HUES64 (cell line): Measurements from ENCODE around the gene MLX.

Experiments used
- H3K27ac ChIP-seq: 2 replicates; pipeline ENCODE4 v1.7.0; 2013; ENCODE audit warnings: low read depth, low read length, inconsistent platforms
- H3K27me3 ChIP-seq: 2 replicates; pipeline ENCODE4 v1.6.1; 2013; ENCODE audit warnings: mild to moderate bottlenecking, low read length; ENCODE audit not compliant: insufficient read depth
- H3K36me3 ChIP-seq: 2 replicates; pipeline ENCODE4 v1.6.1; 2013; ENCODE audit warnings: mild to moderate bottlenecking, low read length; ENCODE audit not compliant: insufficient read depth
- H3K4me1 ChIP-seq: 2 replicates; pipeline ENCODE4 v1.6.1; 2013; ENCODE audit warnings: mild to moderate bottlenecking, low read length, moderate library complexity; ENCODE audit not compliant: insufficient read depth
- H3K4me3 ChIP-seq: 2 replicates; pipeline ENCODE4 v1.5.1; 2013; ENCODE audit warnings: mild to moderate bottlenecking, low read length, moderate library complexity
- H3K9ac ChIP-seq: 2 replicates; pipeline ENCODE4 v1.6.1; 2013; ENCODE audit warnings: mild to moderate bottlenecking, low read depth, low read length
- H3K9me3 ChIP-seq: 2 replicates; pipeline ENCODE4 v1.6.1; 2013; ENCODE audit warnings: low read depth, low read length; ENCODE audit not compliant: insufficient read depth
- WGBS: fragments of 150-250, 120-280 bp; methylation state at CpG from one replicate; pipeline ENCODE4 v1.1.7; 2013; ENCODE audit warnings: missing lambda C conversion rate; 5-methylcytosine and 5-hydroxymethylcytosine counted together

Gene MLX

DNA sequence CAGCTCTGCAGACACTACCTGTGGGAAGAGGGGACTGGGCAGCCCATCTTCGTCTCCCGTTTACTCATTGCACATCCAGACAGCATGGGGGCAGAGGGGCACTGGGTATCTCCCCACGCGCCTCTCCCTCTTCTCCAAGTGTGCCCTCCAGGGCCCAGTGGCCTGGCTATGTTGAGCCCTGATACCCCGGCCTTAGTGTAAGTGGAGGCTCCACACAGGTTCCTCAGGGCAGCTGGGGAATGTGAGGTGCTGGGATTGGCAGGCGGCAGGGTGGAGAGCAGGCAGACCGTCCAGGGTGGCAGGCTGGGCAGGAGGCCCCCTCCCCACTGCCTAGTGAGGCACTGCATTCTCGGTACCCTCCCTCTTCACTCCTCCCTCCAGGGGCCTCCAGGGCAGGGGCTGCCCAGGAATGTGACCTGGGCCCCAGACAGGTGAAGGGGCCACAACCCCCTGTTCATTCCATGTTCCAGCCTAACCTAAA is 44.1 kb upstream of the MLX start:
- H3K27ac ChIP-seq, result no peak overlapping the region
- H3K9ac ChIP-seq, result no peak overlapping the region
- peaks cover 11% of the 10 kb centered on the region for H3K36me3 ChIP-seq
- H3K27me3 ChIP-seq, result no peaks in the 10 kb centered on the region
- H3K4me1 ChIP-seq, result peaks cover 23% of the 10 kb centered on the region
- H3K9me3 ChIP-seq, result no peaks in the 10 kb centered on the region
- 90% methylated on average over 8 of the region's 8 CpGs for WGBS
- no peak overlapping the region for H3K4me3 ChIP-seq

DNA sequence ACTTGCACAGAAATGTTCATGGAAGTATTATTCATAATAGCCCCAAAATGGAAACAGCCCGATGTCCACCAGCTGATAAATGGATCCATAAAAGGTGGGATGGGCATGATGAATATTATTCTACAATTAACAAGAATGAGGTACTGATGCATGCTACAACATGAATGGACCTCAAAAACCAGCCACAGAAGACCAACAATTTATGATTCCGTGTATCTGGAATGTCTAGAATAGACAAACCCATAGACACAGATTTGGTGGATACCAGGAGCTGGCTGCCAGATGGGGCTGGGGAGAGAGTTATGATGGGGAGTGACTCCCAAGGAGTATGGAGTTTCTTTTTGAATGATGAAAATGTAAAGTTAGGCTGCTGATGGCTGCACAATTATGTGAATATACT is 41.7 kb upstream of the MLX start:
- Histone ChIP-seq H3K4me3 (no peak overlapping the region), H3K36me3 (peaks cover 7% of the 10 kb centered on the region), H3K27ac (no peak overlapping the region), H3K9me3 (no peaks in the 10 kb centered on the region), H3K27me3 (peaks cover under 1% of the 10 kb centered on the region; the same call in 1 of the 2 replicates), H3K4me1 (peaks cover 6% of the 10 kb centered on the region), H3K9ac (no peak overlapping the region)
- WGBS, result 93% methylated on average over 2 of the region's 2 CpGs

DNA sequence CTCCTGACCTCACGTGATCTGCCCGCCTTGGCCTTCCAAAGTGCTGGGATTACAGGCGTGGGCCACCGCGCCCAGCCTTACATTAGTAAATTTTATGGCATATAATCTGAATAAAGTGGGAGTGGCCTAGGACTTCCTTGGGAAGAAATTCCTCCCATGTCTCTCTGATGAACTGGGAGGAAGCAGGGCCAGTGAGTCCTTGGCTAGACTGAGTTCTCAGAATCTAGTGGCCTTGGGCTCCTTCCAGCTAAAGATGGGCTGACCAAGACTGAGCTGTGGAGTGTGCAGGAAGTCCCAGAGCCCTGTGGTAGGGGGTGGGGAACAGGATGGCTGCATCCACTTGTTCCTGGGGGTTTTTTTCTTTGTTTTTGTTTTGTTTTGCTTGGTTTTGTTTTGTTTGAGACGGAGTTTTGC is 40.9 kb upstream of the MLX start:
- no peaks in the 10 kb centered on the region; the same call in 1 of the 2 replicates for H3K4me1 ChIP-seq
- no peaks in the 10 kb centered on the region for H3K9me3 ChIP-seq
- H3K27me3 ChIP-seq, result peaks cover 7% of the 10 kb centered on the region
- no peak overlapping the region for H3K4me3 ChIP-seq
- H3K27ac ChIP-seq, result no peak overlapping the region
- H3K9ac ChIP-seq, result no peak overlapping the region
- H3K36me3 ChIP-seq, result peaks cover 6% of the 10 kb centered on the region
- WGBS, result 98% methylated on average over 6 of the region's 6 CpGs

DNA sequence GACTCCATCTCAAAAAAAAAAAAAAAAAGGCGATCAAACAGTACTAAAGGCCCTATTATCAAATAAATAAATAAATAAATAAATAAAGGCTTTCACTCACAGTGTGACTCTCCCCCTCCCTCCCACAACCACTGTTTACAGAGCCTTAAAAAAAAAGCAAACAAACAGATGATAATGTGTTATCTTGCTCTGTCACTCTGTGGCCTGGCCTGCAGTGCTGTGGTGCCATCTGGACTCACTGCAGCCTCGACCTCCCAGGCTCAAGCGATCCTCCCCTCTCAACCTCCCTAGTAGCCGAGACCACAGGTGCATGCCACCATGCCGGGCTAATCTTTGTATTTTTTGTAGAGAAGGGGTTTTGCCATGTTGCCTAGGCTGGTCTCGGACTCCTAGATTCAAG is 39.0 kb upstream of the MLX start:
- Histone ChIP-seq H3K9me3 (no peaks in the 10 kb centered on the region), H3K27me3 (peaks cover 14% of the 10 kb centered on the region), H3K4me3 (no peak overlapping the region), H3K27ac (no peak overlapping the region), H3K9ac (no peak overlapping the region), H3K4me1 (no peaks in the 10 kb centered on the region), H3K36me3 (no peaks in the 10 kb centered on the region)
- 88% methylated on average over 5 of the region's 6 CpGs for WGBS

DNA sequence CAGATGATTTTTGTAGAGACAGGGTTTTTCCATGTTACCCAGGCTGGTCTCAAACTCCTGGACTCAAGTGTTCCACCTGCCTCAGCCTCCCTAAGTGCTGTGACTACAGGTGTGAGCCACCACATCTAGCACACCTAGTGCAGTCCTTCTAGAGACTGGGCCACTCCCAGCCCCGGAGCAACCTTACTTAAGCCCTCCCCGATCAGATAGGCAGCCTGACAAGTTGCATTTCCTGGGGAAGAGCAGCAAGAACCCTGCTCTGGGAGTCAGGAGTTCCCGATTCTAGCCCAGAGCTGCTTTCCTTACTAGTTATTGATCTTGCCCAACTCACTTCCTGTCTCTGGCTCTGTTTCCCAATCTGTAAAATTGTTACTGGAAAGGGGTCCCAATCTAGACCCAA is 37.8 kb upstream of the MLX start:
- H3K4me1 ChIP-seq, result no peaks in the 10 kb centered on the region
- peaks cover 23% of the 10 kb centered on the region for H3K27me3 ChIP-seq
- H3K9me3 ChIP-seq, result no peaks in the 10 kb centered on the region
- no peak overlapping the region for H3K27ac ChIP-seq
- H3K9ac ChIP-seq, result no peak overlapping the region
- WGBS, result 90% methylated on average over 3 of the region's 3 CpGs
- no peaks in the 10 kb centered on the region for H3K36me3 ChIP-seq
- no peak overlapping the region for H3K4me3 ChIP-seq

DNA sequence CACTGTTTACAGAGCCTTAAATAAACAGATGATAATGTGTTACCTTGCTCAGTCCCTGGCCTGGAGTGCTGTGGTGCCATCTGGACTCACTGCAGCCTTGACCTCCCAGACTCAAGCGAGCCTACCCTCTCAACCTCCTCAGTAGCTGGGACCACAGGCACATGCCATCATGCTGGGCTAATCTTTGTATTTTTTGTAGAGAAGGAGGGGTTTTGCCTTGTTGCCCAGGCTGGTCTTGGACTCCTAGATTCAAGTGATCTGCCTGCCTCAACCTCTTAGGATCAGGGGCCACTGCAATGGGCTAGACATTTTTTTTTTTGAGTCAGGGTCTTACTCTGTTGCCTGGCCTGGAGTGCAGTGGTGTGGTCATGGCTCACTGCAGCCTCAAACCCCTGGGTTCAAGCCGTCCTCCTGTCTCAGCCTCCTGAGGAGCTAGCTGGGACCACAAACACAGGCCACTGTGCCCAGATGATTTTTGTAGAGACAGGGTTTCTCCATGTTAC is 35.9 kb upstream of the MLX start:
- H3K27ac ChIP-seq, result no peak overlapping the region
- H3K9ac ChIP-seq, result no peak overlapping the region
- peaks cover 23% of the 10 kb centered on the region for H3K27me3 ChIP-seq
- H3K9me3 ChIP-seq, result no peaks in the 10 kb centered on the region
- H3K4me1 ChIP-seq, result peaks cover 3% of the 10 kb centered on the region; the same call in 1 of the 2 replicates
- 72% methylated on average over 2 of the region's 2 CpGs for WGBS
- no peak overlapping the region for H3K4me3 ChIP-seq
- no peaks in the 10 kb centered on the region for H3K36me3 ChIP-seq

DNA sequence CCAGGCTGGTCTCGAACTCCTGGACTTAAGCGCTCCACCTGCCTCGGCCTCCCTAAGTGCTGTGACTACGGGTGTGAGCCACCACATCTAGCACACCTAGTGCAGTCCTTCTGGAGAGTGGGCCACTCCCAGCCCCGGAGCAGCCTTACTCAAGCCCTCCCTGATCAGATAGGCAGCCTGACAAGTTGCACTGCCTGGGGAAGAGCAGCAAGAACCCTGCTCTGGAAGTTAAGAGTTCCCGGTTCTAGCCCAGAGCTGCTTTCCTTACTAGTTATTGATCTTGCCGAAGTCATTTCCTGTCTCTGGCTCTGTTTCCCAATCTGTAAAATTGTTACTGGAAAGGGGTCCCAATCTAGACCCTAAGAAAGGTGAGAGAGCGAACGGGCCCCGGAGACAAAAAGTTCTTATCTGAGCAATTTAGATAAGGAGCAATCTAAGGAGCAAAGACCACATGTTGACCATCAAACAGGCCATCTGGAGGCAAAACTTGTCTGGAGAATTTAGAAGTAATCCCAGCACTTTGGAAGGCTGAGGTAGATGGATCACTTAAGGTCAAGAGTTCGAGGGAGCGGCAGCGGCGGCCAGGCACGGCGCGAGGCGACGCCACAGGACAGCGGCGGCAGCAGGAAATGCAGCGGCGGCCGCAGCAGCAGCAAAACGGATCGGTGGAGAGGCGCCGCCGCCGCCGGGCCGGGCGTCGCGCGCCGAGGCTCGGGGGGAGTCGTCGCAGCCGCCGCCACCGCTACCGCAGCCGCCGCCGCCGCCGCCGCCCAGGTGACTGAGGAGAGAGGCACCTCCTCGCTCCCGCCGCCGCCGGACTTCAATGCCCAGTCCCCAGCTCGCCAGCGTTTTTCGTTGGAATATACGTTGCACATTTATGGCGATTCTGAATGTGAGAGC is 35.2 kb upstream of the MLX start:
- H3K27me3 ChIP-seq, result peaks cover 23% of the 10 kb centered on the region
- no peak overlapping the region for H3K9ac ChIP-seq
- WGBS, result 17% methylated on average over 60 of the region's 60 CpGs
- peak overlapping the region; percentile 48 for H3K4me3 ChIP-seq
- no peak overlapping the region for H3K27ac ChIP-seq
- no peaks in the 10 kb centered on the region for H3K36me3 ChIP-seq
- H3K9me3 ChIP-seq, result no peaks in the 10 kb centered on the region
- H3K4me1 ChIP-seq, result peaks cover 3% of the 10 kb centered on the region; the same call in 1 of the 2 replicates

DNA sequence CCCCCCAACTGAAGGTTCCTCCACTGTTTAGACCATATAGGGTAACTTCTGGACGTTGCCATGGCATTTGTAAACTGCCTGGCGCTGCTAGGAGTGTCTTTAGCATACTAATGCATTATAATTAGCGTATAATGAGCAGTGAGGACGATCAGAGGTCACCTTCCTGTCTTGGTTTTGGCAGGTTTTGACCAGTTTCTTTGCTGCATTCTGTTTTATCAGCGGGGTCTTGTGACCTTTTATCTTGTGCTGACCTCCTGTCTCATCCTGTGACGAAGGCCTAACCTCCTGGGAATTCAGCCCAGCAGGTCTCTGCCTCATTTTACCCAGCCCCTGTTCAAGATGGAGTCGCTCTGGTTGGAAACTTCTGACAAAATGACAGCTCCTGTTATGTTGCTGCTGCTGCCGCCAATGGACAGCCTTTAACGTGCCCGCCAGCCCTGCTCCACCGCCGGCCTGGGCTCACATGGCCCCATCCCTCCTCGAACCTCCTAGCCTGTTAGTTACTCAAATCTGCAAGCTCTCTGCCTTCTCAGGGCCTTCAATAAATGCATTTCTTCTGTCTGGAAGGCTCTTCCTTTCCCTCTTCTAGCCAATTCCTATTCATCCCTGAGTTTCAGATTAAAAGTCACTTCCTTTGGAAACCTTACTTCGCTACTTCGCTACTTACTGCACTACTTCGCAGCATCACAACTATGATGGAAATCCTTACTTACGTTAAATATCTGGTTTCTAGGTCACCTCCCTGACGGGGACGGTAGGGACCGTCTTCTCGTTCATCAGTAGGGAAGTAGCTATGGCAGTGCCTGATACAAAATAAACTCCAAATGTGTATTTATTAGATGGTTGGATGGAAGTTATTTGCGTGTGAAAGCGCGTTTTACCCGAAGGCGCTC is 31.5 kb upstream of the MLX start:
- Histone ChIP-seq H3K4me1 (peaks cover 9% of the 10 kb centered on the region; the same call in 1 of the 2 replicates), H3K4me3 (peak overlapping the region; percentile 72), H3K27ac (peak overlapping the region; percentile 15; the same call in 1 of the 2 replicates), H3K9me3 (no peaks in the 10 kb centered on the region), H3K9ac (peak overlapping the region; percentile 82; the same call in 1 of the 2 replicates), H3K36me3 (peaks cover 6% of the 10 kb centered on the region; the same call in 1 of the 2 replicates), H3K27me3 (peaks cover 20% of the 10 kb centered on the region)
- 52% methylated on average over 26 of the region's 26 CpGs for WGBS

DNA sequence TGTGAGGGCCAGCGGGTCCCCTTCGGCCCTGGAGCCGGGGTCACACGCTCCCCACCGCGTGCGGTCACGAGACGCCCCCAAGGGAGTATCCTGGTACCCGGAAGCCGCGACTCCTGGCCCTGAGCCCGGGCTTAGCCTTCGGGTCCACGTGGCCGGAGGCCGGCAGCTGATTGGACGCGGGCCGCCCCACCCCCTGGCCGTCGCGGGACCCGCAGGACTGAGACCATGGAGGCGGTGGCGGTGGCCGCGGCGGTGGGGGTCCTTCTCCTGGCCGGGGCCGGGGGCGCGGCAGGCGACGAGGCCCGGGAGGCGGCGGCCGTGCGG is 30.9 kb upstream of the MLX start, which contains the start of gene NAGLU:
Gene NAGLU (plus strand): TSS at position 194 of the 324 bp plus-strand sequence. CDS start 32 bp downstream, at position 226.
- Histone ChIP-seq H3K27me3 (peaks cover 16% of the 10 kb centered on the region), H3K4me1 (peaks cover 9% of the 10 kb centered on the region; the same call in 1 of the 2 replicates), H3K27ac (peak within 1 kb of the TSS; percentile 45), H3K9ac (peak within 1 kb of the TSS; percentile 82), H3K36me3 (peaks cover 11% of the 10 kb centered on the region; the same call in 1 of the 2 replicates), H3K9me3 (no peaks in the 10 kb centered on the region), H3K4me3 (peak within 1 kb of the TSS; percentile 72)
- WGBS, result under 1% methylated on average over 40 of the region's 40 CpGs

DNA sequence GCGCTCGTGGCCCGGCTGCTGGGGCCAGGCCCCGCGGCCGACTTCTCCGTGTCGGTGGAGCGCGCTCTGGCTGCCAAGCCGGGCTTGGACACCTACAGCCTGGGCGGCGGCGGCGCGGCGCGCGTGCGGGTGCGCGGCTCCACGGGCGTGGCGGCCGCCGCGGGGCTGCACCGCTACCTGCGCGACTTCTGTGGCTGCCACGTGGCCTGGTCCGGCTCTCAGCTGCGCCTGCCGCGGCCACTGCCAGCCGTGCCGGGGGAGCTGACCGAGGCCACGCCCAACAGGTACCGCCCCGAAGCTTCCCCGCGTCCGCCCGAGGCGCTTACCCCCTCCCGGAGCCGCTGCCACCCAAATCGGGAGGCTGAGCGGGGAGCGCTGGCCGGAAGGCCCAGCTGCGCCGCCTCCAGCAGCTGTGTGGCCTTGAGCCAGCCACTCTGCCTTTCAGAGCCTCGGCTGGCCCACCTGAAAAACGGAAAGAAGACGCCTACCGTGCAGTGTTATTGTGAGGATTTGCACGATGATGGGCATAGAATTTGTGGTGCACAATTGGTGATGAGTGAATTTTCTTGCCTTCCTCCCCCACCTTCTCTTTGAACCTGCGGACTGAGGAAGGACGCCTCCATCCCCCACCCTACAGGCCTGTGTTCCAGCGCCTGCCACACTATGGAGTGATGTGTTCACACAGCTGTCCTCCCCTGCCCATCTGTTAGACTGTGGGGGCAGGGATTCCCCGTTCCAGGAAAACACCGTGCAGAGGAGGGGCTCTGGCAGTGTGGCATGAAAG is 30.3 kb upstream of the MLX start:
- H3K4me1 ChIP-seq, result peaks cover 9% of the 10 kb centered on the region; the same call in 1 of the 2 replicates
- H3K36me3 ChIP-seq, result peaks cover 13% of the 10 kb centered on the region; the same call in 1 of the 2 replicates
- H3K27me3 ChIP-seq, result peaks cover 11% of the 10 kb centered on the region
- H3K9ac ChIP-seq, result peak overlapping the region; percentile 82
- H3K4me3 ChIP-seq, result peak overlapping the region; percentile 72
- H3K9me3 ChIP-seq, result no peaks in the 10 kb centered on the region
- 2% methylated on average over 65 of the region's 65 CpGs for WGBS
- peak overlapping the region; percentile 45 for H3K27ac ChIP-seq
